MM.1S (cell line): ENCODE results near the gene BHLHA9.

Experiments
- DNase-seq: peaks from one replicate; pipeline ENCODE4 v3.0.0-alpha.2; 2015
- H2AFZ ChIP-seq: fragments of 300-600 bp; sonication (generic); 2 replicates; pipeline ENCODE4 v1.6.0; 2016; ENCODE audit warnings: antibody characterized with exemption, low read length
- H3F3A ChIP-seq: fragments of 300-600 bp; sonication (generic); 2 replicates; pipeline ENCODE4 v1.6.1; 2016; ENCODE audit warnings: mild to moderate bottlenecking, antibody characterized with exemption, low read length, moderate library complexity, mixed read lengths; ENCODE audit not compliant: insufficient read depth
- H3K27ac ChIP-seq: fragments of 300-600 bp; sonication (generic); 2 replicates; pipeline ENCODE4 v1.5.1; 2016; ENCODE audit warnings: mild to moderate bottlenecking, low read length
- H3K27me3 ChIP-seq: fragments of 300-600 bp; sonication (generic); replicated peaks from 2 replicates; pipeline ENCODE4 v1.6.0; 2016; ENCODE audit warnings: low read length; ENCODE audit not compliant: insufficient read depth
- H3K36me3 ChIP-seq: fragments of 300-600 bp; sonication (generic); replicated peaks from 2 replicates; pipeline ENCODE4 v1.6.1; 2016; ENCODE audit warnings: mild to moderate bottlenecking, low read length, mixed read lengths; ENCODE audit not compliant: insufficient read depth
- H3K4me1 ChIP-seq: fragments of 300-600 bp; sonication (generic); 2 replicates; pipeline ENCODE4 v1.6.1; 2016; ENCODE audit warnings: low read length, mixed read lengths
- H3K4me2 ChIP-seq: fragments of 300-600 bp; sonication (generic); 2 replicates; pipeline ENCODE4 v1.6.0; 2016; ENCODE audit warnings: low read depth, low read length
- H3K4me3 ChIP-seq: fragments of 300-600 bp; sonication (generic); 2 replicates; pipeline ENCODE4 v1.5.1; 2016; ENCODE audit warnings: low read length, mixed read lengths
- H3K79me2 ChIP-seq: fragments of 300-600 bp; sonication (generic); 2 replicates; pipeline ENCODE4 v1.6.1; 2016; ENCODE audit warnings: mixed run types, low read length, mixed read lengths
- H3K9ac ChIP-seq: fragments of 300-600 bp; sonication (generic); 2 replicates; pipeline ENCODE4 v1.6.1; 2016; ENCODE audit warnings: low read length, mixed read lengths
- H3K9me2 ChIP-seq: fragments of 300-600 bp; sonication (generic); replicated peaks from 2 replicates; pipeline ENCODE4 v1.6.1; 2016; ENCODE audit warnings: mild to moderate bottlenecking, low read length, mixed read lengths; ENCODE audit not compliant: insufficient read depth
- H3K9me3 ChIP-seq: fragments of 300-600 bp; sonication (generic); replicated peaks from 2 replicates; pipeline ENCODE4 v1.6.1; 2016; ENCODE audit warnings: mild to moderate bottlenecking, low read length, mixed read lengths; ENCODE audit not compliant: insufficient read depth
- H4K20me1 ChIP-seq: fragments of 300-600 bp; sonication (generic); 2 replicates; pipeline ENCODE4 v1.6.1; 2016; ENCODE audit warnings: mild to moderate bottlenecking, low read length, moderate library complexity, mixed read lengths; ENCODE audit not compliant: insufficient read depth
- EZH2 ChIP-seq: fragments of 300-600 bp; sonication (generic); optimal IDR thresholded peaks from 2 replicates; pipeline ENCODE3; 2017; ENCODE audit warnings: low read depth, mild to moderate bottlenecking, antibody characterized with exemption, low read length, mixed read lengths
- EZH2phosphoT487 ChIP-seq: fragments of 300-600 bp; sonication (generic); IDR thresholded peaks from 2 replicates; pipeline ENCODE4 v1.6.1; 2018; ENCODE audit warnings: antibody characterized with exemption, low read length
- TF ChIP-seq, protein P1 (sequence below): fragments of 300-600 bp; sonication (generic); IDR thresholded peaks from 2 replicates; pipeline ENCODE4 v1.5.1; 2016; ENCODE audit warnings: antibody characterized with exemption, low read length, mixed read lengths

Gene BHLHA9

DNA sequence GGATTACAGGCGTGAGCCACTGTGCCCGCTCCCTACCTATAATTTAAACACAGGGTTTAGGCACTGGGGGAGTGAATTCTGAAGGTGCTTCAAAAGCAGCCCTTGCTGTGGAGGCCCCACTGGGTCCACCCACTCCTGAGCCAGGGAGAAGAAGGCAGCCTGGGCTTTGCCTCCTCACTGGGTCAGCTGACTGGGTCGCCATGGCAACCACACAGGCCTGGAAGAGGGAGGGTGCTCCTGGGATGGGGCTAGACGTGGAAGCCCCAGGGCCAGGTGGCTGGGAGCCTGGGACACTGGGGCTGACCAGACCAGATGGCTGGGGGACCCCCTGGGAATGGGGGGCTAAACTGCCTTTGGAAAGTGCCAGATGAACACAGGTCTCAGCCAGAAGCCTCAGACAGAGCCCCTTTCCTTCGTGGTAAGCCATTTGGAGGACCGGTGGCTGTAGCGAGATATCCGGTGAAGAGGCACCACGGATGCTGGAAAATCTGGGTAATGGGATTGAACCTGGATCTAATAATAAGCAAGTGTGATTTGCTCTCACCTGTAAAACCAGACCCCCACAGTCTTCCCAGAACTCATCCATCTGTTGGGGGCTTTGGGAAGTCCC is 42.1 kb downstream of the BHLHA9 start:
- no peak for DNase-seq

DNA sequence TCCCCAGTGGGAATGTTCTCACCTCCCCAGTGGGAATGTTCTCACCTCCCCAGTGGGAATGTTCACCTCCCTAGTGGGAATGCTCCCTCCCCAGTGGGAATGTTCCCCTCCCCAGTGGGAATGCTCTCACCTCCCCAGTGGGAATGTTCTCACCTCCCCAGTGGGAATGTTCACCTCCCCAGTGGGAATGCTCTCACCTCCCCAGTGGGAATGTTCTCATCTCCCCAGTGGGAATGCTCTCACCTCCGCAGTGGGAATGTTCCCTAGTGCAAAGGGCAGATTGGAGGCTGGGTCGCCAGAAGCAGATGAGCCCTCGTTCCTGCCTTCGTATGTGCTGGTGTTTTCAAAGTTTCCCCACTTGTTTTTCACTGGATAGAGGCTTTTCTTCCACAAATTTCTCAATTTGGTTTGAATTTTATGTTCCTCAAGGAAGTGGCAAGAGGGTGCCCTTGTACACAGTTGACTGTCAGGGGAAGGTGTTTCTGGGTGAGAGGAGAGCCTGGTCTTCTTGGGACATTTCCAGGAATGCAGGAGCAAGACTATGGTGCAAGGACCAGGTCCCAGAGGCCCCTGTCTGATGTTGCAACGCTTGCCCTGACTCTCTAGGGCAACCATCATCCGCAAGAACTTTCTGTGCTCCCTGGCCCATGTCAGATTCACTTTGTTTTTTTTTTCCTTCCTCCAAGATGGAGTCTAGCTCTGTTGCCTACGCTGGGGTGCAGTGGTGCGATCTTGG is 43.2 kb downstream of the BHLHA9 start:
- TF ChIP-seq EZH2 = no peak
- TF ChIP-seq, protein P1, sequence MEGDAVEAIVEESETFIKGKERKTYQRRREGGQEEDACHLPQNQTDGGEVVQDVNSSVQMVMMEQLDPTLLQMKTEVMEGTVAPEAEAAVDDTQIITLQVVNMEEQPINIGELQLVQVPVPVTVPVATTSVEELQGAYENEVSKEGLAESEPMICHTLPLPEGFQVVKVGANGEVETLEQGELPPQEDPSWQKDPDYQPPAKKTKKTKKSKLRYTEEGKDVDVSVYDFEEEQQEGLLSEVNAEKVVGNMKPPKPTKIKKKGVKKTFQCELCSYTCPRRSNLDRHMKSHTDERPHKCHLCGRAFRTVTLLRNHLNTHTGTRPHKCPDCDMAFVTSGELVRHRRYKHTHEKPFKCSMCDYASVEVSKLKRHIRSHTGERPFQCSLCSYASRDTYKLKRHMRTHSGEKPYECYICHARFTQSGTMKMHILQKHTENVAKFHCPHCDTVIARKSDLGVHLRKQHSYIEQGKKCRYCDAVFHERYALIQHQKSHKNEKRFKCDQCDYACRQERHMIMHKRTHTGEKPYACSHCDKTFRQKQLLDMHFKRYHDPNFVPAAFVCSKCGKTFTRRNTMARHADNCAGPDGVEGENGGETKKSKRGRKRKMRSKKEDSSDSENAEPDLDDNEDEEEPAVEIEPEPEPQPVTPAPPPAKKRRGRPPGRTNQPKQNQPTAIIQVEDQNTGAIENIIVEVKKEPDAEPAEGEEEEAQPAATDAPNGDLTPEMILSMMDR = no peak
- TF ChIP-seq EZH2phosphoT487 = no peak
- H3K27me3 ChIP-seq = peaks cover 63% of the 10 kb centered on the region

More for the DNA sequence above, 42.1 kb downstream of the BHLHA9 start:
- no peaks in the 10 kb centered on the region for H3K9me3 ChIP-seq
- no peak overlapping the region for H3K27ac ChIP-seq
- H3K9me2 ChIP-seq = no peaks in the 10 kb centered on the region
- H3K4me2 ChIP-seq = no peak overlapping the region
- H3K79me2 ChIP-seq = no peaks in the 10 kb centered on the region
- no peaks in the 10 kb centered on the region for H3K36me3 ChIP-seq
- no peaks in the 10 kb centered on the region for H4K20me1 ChIP-seq
- no peak overlapping the region for H3K4me3 ChIP-seq
- no peaks in the 10 kb centered on the region for H3K4me1 ChIP-seq
- no peak overlapping the region for H2AFZ ChIP-seq
- H3K9ac ChIP-seq = no peak overlapping the region
- peaks cover 57% of the 10 kb centered on the region for H3K27me3 ChIP-seq
- no peaks in the 10 kb centered on the region for H3F3A ChIP-seq
- TF ChIP-seq EZH2 (no peak), EZH2phosphoT487 (no peak)
- TF ChIP-seq, protein P1 = no peak

DNA sequence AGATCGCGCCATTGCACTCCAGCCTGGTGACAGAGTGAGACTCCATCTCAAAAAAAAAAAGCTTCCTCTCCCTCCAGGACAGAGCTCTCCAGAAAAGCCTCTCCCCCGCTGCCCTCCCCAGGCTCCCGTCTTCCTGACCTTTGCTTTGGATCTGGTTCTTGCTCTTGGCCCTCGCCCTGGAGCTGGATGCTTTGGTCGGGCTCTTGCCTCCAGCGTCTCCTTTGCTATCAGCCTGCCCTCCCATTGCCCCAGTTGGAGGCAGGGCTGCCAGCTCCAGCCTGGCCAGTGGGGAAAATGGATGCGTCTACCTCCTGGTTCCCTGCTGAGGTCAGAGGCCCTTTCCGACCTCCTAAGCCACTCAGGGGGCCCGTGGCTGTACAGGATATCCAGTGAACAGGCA is 45.2 kb downstream of the BHLHA9 start:
- Histone ChIP-seq H4K20me1 (no peaks in the 10 kb centered on the region), H3K4me3 (no peak overlapping the region), H3F3A (no peaks in the 10 kb centered on the region), H3K4me2 (no peak overlapping the region), H3K27ac (no peak overlapping the region), H3K36me3 (no peaks in the 10 kb centered on the region), H3K79me2 (no peaks in the 10 kb centered on the region), H3K9ac (no peak overlapping the region), H3K9me2 (no peaks in the 10 kb centered on the region), H3K27me3 (peaks cover 80% of the 10 kb centered on the region), H3K9me3 (no peaks in the 10 kb centered on the region), H2AFZ (no peak overlapping the region), H3K4me1 (no peaks in the 10 kb centered on the region)
- DNase-seq = no peak
- TF ChIP-seq EZH2phosphoT487 (no peak), EZH2 (no peak)
- TF ChIP-seq, protein P1 = no peak

More for the DNA sequence above, 43.2 kb downstream of the BHLHA9 start:
- H2AFZ ChIP-seq = no peak overlapping the region
- no peaks in the 10 kb centered on the region for H3K4me1 ChIP-seq
- H3K4me2 ChIP-seq = no peak overlapping the region
- no peaks in the 10 kb centered on the region for H4K20me1 ChIP-seq
- H3K36me3 ChIP-seq = no peaks in the 10 kb centered on the region
- DNase-seq = no peak
- H3F3A ChIP-seq = no peaks in the 10 kb centered on the region
- no peak overlapping the region for H3K27ac ChIP-seq
- H3K79me2 ChIP-seq = no peaks in the 10 kb centered on the region
- H3K9ac ChIP-seq = no peak overlapping the region
- H3K9me3 ChIP-seq = no peaks in the 10 kb centered on the region
- no peak overlapping the region for H3K4me3 ChIP-seq
- no peaks in the 10 kb centered on the region for H3K9me2 ChIP-seq
